Measurements from ENCODE around the gene SERPING1.

The SERPING1 gene

DNA sequence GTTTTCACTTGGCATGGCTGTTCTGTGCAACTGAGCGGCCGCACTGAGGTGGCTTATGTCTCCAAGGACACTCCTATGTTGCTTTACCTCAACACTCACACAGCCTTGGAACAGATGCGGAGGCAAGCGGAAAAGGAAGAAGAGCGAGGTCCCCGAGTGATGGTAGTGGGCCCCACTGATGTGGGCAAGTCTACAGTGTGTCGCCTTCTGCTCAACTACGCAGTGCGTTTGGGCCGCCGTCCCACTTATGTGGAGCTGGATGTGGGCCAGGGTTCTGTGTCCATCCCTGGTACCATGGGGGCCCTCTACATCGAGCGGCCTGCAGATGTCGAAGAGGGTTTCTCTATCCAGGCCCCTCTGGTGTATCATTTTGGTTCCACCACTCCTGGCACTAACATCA is 62.2 kb downstream of the SERPING1 start:
- no peak for DNase-seq (ENCODE audit: extremely low spot score)
- ChIA-PET POLR2A (no interaction called here), CTCF (no interaction called here)
- TF ChIP-seq L3MBTL2 (conservative IDR thresholded peaks at IDR 0.05) (no peak), BHLHE40 (IDR thresholded peaks at IDR 0.05; ENCODE audit: borderline replicate concordance) (no peak), ELF4 (IDR thresholded peaks at IDR 0.05) (no peak), ARNT (IDR thresholded peaks at IDR 0.05) (no peak), HDGF (IDR thresholded peaks at IDR 0.05; ENCODE audit: borderline replicate concordance) (no peak), FOXA1 (IDR thresholded peaks at IDR 0.05) (no peak), TARDBP (IDR thresholded peaks at IDR 0.05) (no peak), FOXM1 (IDR thresholded peaks at IDR 0.05; ENCODE audit: borderline replicate concordance) (no peak), NFRKB (IDR thresholded peaks at IDR 0.05) (no peak), FOXK2 (IDR thresholded peaks at IDR 0.05) (no peak), LEF1 (IDR thresholded peaks at IDR 0.05; ENCODE audit: borderline replicate concordance) (no peak)

DNA sequence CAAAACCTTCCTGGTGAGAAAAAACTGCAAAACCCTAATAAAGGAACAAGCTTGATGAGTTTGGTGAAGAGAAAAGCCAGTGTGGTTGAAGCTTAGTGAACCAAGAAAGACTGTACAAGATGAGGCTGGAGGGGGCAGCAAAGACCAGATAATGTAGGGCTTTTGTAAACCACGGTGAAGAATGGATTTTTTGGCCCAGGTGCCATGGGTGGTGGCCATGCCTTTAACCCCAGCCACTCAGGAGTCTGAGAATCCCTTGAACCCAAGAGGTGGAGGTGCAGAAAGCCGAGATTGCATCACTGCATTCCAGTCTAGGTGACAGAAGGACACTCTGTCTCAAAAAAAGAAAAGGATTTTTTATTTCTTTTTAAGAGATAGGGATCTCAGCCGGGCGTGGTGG is 65.4 kb downstream of the SERPING1 start:
- CTCF ChIA-PET: no interaction called here
- DNase-seq (ENCODE audit: extremely low spot score): no peak
- POLR2A ChIA-PET: interaction anchor here (1.2 kb wide), 1 partner anchor 49 kb away, joined by 4 read pairs; the partner anchor contains the start of genes MED19 and TMX2
- TF ChIP-seq ARNT (IDR thresholded peaks at IDR 0.05): no peak
- TF ChIP-seq BHLHE40 (IDR thresholded peaks at IDR 0.05; ENCODE audit: borderline replicate concordance): no peak
- no peak for TF ChIP-seq SP1 (IDR thresholded peaks at IDR 0.05)
- no peak for TF ChIP-seq FOXA1 (IDR thresholded peaks at IDR 0.05)
- no peak for TF ChIP-seq SUZ12 (IDR thresholded peaks at IDR 0.05)
- no peak for TF ChIP-seq ZNF384 (IDR thresholded peaks at IDR 0.05)
- TF ChIP-seq NFRKB (IDR thresholded peaks at IDR 0.05): no peak
- TF ChIP-seq LEF1 (IDR thresholded peaks at IDR 0.05; ENCODE audit: borderline replicate concordance): no peak
- TF ChIP-seq FOXK2 (IDR thresholded peaks at IDR 0.05): no peak
- TF ChIP-seq HDGF (IDR thresholded peaks at IDR 0.05; ENCODE audit: borderline replicate concordance): no peak
- no peak for TF ChIP-seq CTBP1 (IDR thresholded peaks at IDR 0.05; ENCODE audit: borderline replicate concordance)
- TF ChIP-seq, protein P1, sequence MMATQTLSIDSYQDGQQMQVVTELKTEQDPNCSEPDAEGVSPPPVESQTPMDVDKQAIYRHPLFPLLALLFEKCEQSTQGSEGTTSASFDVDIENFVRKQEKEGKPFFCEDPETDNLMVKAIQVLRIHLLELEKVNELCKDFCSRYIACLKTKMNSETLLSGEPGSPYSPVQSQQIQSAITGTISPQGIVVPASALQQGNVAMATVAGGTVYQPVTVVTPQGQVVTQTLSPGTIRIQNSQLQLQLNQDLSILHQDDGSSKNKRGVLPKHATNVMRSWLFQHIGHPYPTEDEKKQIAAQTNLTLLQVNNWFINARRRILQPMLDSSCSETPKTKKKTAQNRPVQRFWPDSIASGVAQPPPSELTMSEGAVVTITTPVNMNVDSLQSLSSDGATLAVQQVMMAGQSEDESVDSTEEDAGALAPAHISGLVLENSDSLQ (IDR thresholded peaks at IDR 0.05): no peak
- no peak for TF ChIP-seq ELF4 (IDR thresholded peaks at IDR 0.05)
- TF ChIP-seq FOXM1 (IDR thresholded peaks at IDR 0.05; ENCODE audit: borderline replicate concordance): no peak

DNA sequence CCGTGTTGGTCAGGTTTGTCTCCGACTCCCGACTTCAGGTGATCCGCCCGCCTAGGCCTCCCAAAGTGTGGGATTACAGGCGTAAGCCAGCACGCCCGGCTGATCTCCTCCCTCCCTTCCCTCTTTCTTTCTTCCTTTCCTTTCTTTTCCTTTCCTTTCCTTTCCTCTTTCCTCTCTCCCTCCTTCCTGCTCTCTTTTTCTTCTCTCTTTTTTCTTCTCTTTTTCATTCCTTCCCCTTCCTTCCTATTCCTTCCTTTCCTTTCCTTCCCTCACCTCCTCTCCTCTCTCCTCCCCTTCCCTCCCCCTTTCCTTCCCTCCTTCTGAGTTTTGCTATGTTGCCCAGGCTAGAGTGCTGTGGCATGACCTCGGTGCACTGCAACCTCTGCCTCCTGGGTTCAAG is 66.5 kb downstream of the SERPING1 start:
- ChIA-PET POLR2A (no interaction called here), CTCF (interaction anchor here (0.7 kb wide), 1 partner anchor 9 kb away, joined by 4 read pairs; no protein-coding TSS in a partner anchor)

More for the DNA sequence above, 66.5 kb downstream of the SERPING1 start:
- TF ChIP-seq FOXK2 (IDR thresholded peaks at IDR 0.05) (no peak), TARDBP (IDR thresholded peaks at IDR 0.05) (no peak), NFRKB (IDR thresholded peaks at IDR 0.05) (no peak), FOXA1 (IDR thresholded peaks at IDR 0.05) (no peak)
- TF ChIP-seq, protein P1 (IDR thresholded peaks at IDR 0.05): no peak
- no peak for DNase-seq (ENCODE audit: extremely low spot score)

Measured in HEK293T (cell line).